ENCODE results near the gene QDPR.

- TF ChIP-seq NFRKB (IDR thresholded peaks at IDR 0.05) (no peak), FOXK2 (IDR thresholded peaks at IDR 0.05) (no peak)
Observed at GRCh38 chr4:17516980-17517379, 5.1 kb upstream of the QDPR start.

Data from HEK293T (cell line).